Measurements from ENCODE around the gene LSS. TPM values are rescaled to one million over a fixed set of nuclear protein-coding genes. Genes with fewer than 3 reads are reported as not detected.

The LSS gene
- total and polyA plus RNA-seq, 2 experiments from 2014 or later: 55.0 to 237 TPM

DNA sequence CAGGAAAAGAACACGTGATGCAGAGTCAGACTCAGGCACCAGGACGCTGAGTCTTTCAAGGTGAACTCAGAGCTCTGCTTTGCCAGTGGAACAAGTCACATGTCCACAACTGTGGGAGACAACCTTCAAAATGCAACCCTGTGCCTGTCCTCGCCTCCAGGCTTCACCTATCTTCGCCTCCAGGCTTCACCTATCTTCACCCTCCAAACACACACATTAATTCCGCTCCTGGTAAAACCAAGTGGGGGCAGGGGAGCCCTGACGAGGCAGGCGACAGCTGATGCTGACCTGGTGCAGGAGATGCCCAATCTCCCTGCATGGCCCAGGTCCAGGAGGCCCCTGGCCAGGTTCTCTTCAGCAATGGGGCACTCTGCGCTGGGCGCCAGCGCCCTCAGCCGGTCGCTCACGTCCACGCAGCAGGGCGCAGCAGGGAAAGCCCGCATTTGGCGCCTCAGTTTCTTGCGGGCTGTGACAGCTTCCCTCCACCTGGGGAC lies 28.0 kb upstream of the LSS start:
- Mint-ChIP-seq H3K9me3 (no peaks in the 10 kb centered on the region; the same call in 2 of the 3 replicates), H3K27ac (no peak overlapping the region), H3K4me3 (no peak overlapping the region), H3K4me1 (no peaks in the 10 kb centered on the region), H3K36me3 (ENCODE audit: low read depth) (peaks cover 90% of the 10 kb centered on the region), H3K27me3 (ENCODE audit: insufficient read depth, low read depth, poor library complexity) (peaks cover 2% of the 10 kb centered on the region)
- Histone ChIP-seq H3K4me2 (no peak overlapping the region), H3K27ac (ENCODE audit: low read depth) (no peak overlapping the region), H2AFZ (no peak overlapping the region), H3K9me2 (ENCODE audit: insufficient read depth) (no peaks in the 10 kb centered on the region), H3K27me3 (ENCODE audit: insufficient read depth) (no peaks in the 10 kb centered on the region), H3K4me1 (ENCODE audit: insufficient read depth) (no peaks in the 10 kb centered on the region), H3K4me3 (no peak overlapping the region), H4K20me1 (replicated peaks; ENCODE audit: insufficient read depth) (no peaks in the 10 kb centered on the region; the same call in none of the 2 replicates), H3F3A (replicated peaks; ENCODE audit: low read depth) (0 out of 2 replicates have a peak, but pooled peaks cover 4% of the 10 kb centered on the region), H3K79me2 (replicated peaks; ENCODE audit: insufficient read depth) (no peaks in the 10 kb centered on the region), H3K36me3 (ENCODE audit: insufficient read depth) (peaks cover 43% of the 10 kb centered on the region)
- peak; percentile 48; the same call in 2 of the 3 replicates for ATAC-seq
- no peak for TF ChIP-seq ZNF114 (CRISPR knock-in tag; IDR thresholded peaks at IDR 0.05)
- no peak for TF ChIP-seq STAT1 (IDR thresholded peaks at IDR 0.05; ENCODE audit: unreplicated experiment)
- TF ChIP-seq CTCF (conservative IDR thresholded peaks at IDR 0.05; ENCODE audit: low read depth in 2 of 2): peak; percentile 18 to 50; a peak in 2 of 4 replicates
- TF ChIP-seq, protein P1, sequence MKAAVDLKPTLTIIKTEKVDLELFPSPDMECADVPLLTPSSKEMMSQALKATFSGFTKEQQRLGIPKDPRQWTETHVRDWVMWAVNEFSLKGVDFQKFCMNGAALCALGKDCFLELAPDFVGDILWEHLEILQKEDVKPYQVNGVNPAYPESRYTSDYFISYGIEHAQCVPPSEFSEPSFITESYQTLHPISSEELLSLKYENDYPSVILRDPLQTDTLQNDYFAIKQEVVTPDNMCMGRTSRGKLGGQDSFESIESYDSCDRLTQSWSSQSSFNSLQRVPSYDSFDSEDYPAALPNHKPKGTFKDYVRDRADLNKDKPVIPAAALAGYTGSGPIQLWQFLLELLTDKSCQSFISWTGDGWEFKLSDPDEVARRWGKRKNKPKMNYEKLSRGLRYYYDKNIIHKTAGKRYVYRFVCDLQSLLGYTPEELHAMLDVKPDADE (IDR thresholded peaks at IDR 0.05): no peak
- no peak for TF ChIP-seq POLR2AphosphoS5 (IDR thresholded peaks at IDR 0.05; ENCODE audit: low read depth)
- TF ChIP-seq EZH2 (IDR thresholded peaks at IDR 0.05; ENCODE audit: low read depth, unreplicated experiment): no peak
- peak; percentile 18 for DNase-seq (ENCODE audit: low spot score)

- Mint-ChIP-seq H3K9me3 (no peaks in the 10 kb centered on the region; the same call in 2 of the 3 replicates), H3K27me3 (ENCODE audit: insufficient read depth, low read depth, poor library complexity) (peaks cover 2% of the 10 kb centered on the region), H3K27ac (no peak overlapping the region), H3K4me1 (no peaks in the 10 kb centered on the region), H3K4me3 (no peak overlapping the region), H3K36me3 (ENCODE audit: low read depth) (peaks cover 89% of the 10 kb centered on the region)
- no peak for ATAC-seq
- H2AFZ ChIP-seq: no peak overlapping the region
- no peaks in the 10 kb centered on the region for H3K27me3 ChIP-seq (ENCODE audit: insufficient read depth)
- no peaks in the 10 kb centered on the region; the same call in none of the 2 replicates for H4K20me1 ChIP-seq (replicated peaks; ENCODE audit: insufficient read depth)
- 0 out of 2 replicates have a peak, but pooled peaks cover 4% of the 10 kb centered on the region for H3F3A ChIP-seq (replicated peaks; ENCODE audit: low read depth)
- H3K4me2 ChIP-seq: no peak overlapping the region
- H3K4me1 ChIP-seq (ENCODE audit: insufficient read depth): no peaks in the 10 kb centered on the region
- H3K79me2 ChIP-seq (replicated peaks; ENCODE audit: insufficient read depth): no peaks in the 10 kb centered on the region
- H3K36me3 ChIP-seq (ENCODE audit: insufficient read depth): peaks cover 47% of the 10 kb centered on the region
- H3K9me2 ChIP-seq (ENCODE audit: insufficient read depth): no peaks in the 10 kb centered on the region
- H3K4me3 ChIP-seq: no peak overlapping the region
- no peak overlapping the region for H3K27ac ChIP-seq (ENCODE audit: low read depth)
- DNase-seq (ENCODE audit: low spot score): no peak
- TF ChIP-seq, protein P1 (IDR thresholded peaks at IDR 0.05): no peak
- TF ChIP-seq EZH2 (IDR thresholded peaks at IDR 0.05; ENCODE audit: low read depth, unreplicated experiment) (no peak), POLR2AphosphoS5 (IDR thresholded peaks at IDR 0.05; ENCODE audit: low read depth) (0 out of 2 replicates have a peak, but pooled peaks have one; percentile 20), ZNF462 (CRISPR knock-in tag; IDR thresholded peaks at IDR 0.05) (no peak)
These were observed 27.3 kb upstream of the LSS start for GRCh38 chr21:46255758-46256337.
